AG09309 (cell line): ENCODE data around the gene SLC14A1.

Experiments
- DNase-seq: peaks from one replicate; pipeline ENCODE4 v3.0.0-alpha.2; 2010; ENCODE audit warnings: low read depth
- H3K4me3 ChIP-seq: 2 replicates; pipeline ENCODE4 v1.5.1; 2011; ENCODE audit warnings: mild to moderate bottlenecking, low read depth, low read length, moderate library complexity; ENCODE audit not compliant: control insufficient read depth
- TF ChIP-seq, protein P1 (sequence below): IDR thresholded peaks from 2 replicates; pipeline ENCODE4 v1.5.1; 2011; ENCODE audit warnings: mild to moderate bottlenecking, low read depth, low read length, inconsistent platforms; ENCODE audit not compliant: insufficient read depth, control insufficient read depth; ENCODE audit errors: missing control alignments

SLC14A1 gene

DNA sequence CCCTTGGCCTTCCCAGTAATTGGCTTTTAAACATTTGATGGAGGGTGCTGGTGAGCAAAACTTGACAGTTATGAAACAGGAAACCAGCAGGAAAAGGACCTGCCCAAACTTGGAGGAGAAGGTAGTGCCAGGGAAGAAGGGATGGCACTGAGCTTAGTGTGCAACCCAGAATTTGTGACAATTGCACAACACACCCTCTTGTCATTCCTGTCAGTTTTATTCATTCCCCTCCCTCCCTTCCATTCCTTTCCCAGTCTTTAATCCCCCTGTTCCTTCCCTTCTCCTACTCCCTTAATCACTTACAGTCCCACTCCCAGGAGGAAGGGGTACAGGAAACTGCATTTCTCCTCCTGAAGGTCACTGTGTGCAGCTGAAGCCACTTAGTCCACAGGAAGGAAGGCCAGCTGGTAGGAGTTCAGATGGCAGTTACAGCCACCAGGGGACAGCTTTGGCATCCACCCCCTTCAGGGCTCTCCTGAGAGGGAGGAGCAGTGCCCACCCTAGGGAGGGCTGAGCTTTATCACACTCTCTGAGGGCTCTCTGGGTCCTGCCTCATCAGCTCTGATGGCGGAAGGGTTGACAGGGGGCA is 77.5 kb downstream of the SLC14A1 start:
- no peak for DNase-seq
- no peak overlapping the region for H3K4me3 ChIP-seq

More for the DNA sequence above, 77.5 kb downstream of the SLC14A1 start:
- TF ChIP-seq, protein P1, sequence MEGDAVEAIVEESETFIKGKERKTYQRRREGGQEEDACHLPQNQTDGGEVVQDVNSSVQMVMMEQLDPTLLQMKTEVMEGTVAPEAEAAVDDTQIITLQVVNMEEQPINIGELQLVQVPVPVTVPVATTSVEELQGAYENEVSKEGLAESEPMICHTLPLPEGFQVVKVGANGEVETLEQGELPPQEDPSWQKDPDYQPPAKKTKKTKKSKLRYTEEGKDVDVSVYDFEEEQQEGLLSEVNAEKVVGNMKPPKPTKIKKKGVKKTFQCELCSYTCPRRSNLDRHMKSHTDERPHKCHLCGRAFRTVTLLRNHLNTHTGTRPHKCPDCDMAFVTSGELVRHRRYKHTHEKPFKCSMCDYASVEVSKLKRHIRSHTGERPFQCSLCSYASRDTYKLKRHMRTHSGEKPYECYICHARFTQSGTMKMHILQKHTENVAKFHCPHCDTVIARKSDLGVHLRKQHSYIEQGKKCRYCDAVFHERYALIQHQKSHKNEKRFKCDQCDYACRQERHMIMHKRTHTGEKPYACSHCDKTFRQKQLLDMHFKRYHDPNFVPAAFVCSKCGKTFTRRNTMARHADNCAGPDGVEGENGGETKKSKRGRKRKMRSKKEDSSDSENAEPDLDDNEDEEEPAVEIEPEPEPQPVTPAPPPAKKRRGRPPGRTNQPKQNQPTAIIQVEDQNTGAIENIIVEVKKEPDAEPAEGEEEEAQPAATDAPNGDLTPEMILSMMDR: no peak
